Activated CD4-positive, alpha-beta T cell treated with anti-CD3 and anti-CD28 coated beads for 36 hours (primary cell): Measurements from ENCODE around the gene SPECC1L. TPM values are rescaled to one million over a fixed set of nuclear protein-coding genes. Genes with fewer than 3 reads are reported as not detected.
"Not testable (repeated sequence)": the region's sequence is repeated elsewhere in the genome, so short reads cannot be mapped to it uniquely, and the experiment has no call there.

Experiments used
- ATAC-seq: fragments of 200-7000 bp; cut with Tn5 transposase; one replicate; pipeline ENCODE4 v1.10.0; 2021; ENCODE audit warnings: mild to moderate bottlenecking, moderate library complexity
- CTCF ChIA-PET: fragments of 350-600 bp; sonication (Branson Sonifier 250); formaldehyde crosslinking; loops from one replicate; lab custom pipeline; 2021; ENCODE audit warnings: antibody characterized with exemption; lab: Charles Lee
- POLR2A ChIA-PET: fragments of 350-600 bp; sonication (Branson Sonifier 250); formaldehyde crosslinking; loops from one replicate; lab custom pipeline; 2021; ENCODE audit warnings: antibody characterized with exemption, inconsistent platforms; lab: Charles Lee
- DNase-seq: peaks from one replicate; pipeline ENCODE4 v3.0.0-alpha.2; 2020
- H3K27ac Mint-ChIP-seq: one replicate; pipeline ENCODE4 v1.8.0; 2021; ENCODE audit warnings: mixed read lengths
- H3K27me3 Mint-ChIP-seq: one replicate; pipeline ENCODE4 v1.8.0; 2021; ENCODE audit warnings: mixed read lengths
- H3K36me3 Mint-ChIP-seq: one replicate; pipeline ENCODE4 v1.8.0; 2021; ENCODE audit warnings: low read depth, mixed read lengths
- H3K4me1 Mint-ChIP-seq: one replicate; pipeline ENCODE4 v1.8.0; 2021; ENCODE audit warnings: mixed read lengths
- H3K4me3 Mint-ChIP-seq: one replicate; pipeline ENCODE4 v1.8.0; 2021; ENCODE audit warnings: mild to moderate bottlenecking, moderate library complexity, mixed read lengths
- H3K9me3 Mint-ChIP-seq: one replicate; pipeline ENCODE4 v1.8.0; 2021; ENCODE audit warnings: low read depth, mixed read lengths
- intact Hi-C, 2 experiments: fragments of 100-400 bp; cut with DNase I in 1 of 2; cut with micrococcal nuclease in 1 of 2; formaldehyde crosslinking; loops; one replicate each; pipeline versions ENCODE4 v1.14.2 to v1.15.1; 2022 to 2024; cut with DNase I, micrococcal nuclease
- total RNA-seq, 2 experiments: library from RNA; stranded (reverse); gene quantifications; one replicate each; pipeline ENCODE4 v1.2.3, GENCODE V29; 2021

Gene SPECC1L
- total RNA-seq, 2 experiments from 2014 or later, result 31.5 to 38.2 TPM

DNA sequence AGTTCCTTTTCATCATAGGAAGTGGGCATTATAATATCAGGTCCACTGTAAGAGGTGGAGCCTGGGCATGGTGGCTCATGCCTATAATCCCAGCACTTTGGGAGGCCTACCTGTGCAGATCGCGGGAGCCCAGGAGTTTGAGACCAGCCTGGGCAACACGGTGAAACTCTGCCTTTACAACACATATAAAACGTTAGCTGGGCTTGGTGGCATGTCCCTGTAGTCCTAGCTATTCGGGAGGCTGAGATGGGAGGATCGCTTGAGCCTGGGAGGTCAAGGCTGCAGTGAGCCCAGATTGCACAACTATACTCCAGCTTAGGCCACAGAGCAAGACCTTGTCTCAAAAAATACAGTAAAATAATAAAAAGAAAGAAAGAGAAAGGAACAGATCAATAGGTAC is 4.1 kb upstream of the SPECC1L start:
- H3K4me3 Mint-ChIP-seq, DNase-seq, H3K4me1 Mint-ChIP-seq, ATAC-seq, H3K9me3 Mint-ChIP-seq, intact Hi-C loops, CTCF ChIA-PET, H3K27me3 Mint-ChIP-seq, H3K36me3 Mint-ChIP-seq, H3K27ac Mint-ChIP-seq, POLR2A ChIA-PET: not testable (repeated sequence)

DNA sequence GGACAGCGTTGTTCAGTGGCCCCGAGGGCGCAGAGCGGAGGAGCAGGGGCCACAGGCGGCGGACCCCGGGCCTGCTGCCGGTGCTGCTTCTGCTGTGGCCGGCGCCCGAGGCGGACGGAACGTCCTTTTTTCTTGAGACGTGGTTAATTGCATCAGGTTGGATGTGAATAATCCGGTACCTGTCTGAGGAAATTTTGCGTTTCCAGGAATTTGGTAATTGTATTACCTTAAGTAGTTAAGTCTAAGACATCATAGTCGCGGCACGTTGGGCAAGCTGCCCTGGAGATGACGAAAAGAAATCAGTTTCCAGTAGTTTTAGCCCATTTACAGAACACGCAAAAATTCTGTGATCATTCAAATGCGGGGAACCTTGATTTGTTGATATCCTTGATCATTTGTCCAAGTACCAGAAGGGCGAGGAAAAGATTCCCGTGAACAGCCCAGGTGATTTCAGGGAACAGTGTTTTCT is 789 bp downstream of the SPECC1L start:
- Mint-ChIP-seq H3K9me3 (no peaks in the 10 kb centered on the region), H3K27me3 (no peaks in the 10 kb centered on the region), H3K27ac (peak overlapping the region; percentile 74), H3K4me1 (peaks cover 38% of the 10 kb centered on the region), H3K36me3 (peaks cover 7% of the 10 kb centered on the region), H3K4me3 (peak overlapping the region; percentile 78)
- ChIA-PET POLR2A (interaction anchor here (0.6 kb wide), 1 partner anchor 209 kb away, joined by 4 read pairs; no protein-coding TSS in a partner anchor), CTCF (interaction anchor here (0.6 to 2.9 kb wide), 3 partner anchors 14 to 256 kb away, joined by 3 to 9 read pairs (median 3); no protein-coding TSS in a partner anchor)
- ATAC-seq (no peak), DNase-seq (no peak)
- intact Hi-C loops, result loop anchor here (5.0 kb wide), 5 partner anchors 131 to 259 kb away; partner anchors contain the start of genes ADORA2A (in 1 of the 2) and CABIN1 (in 1 of the 2)

- Mint-ChIP-seq H3K36me3 (peaks cover 11% of the 10 kb centered on the region), H3K27ac (peak overlapping the region; percentile 63)
Observed at GRCh38 chr22:24273031-24273430, 2.4 kb downstream of the SPECC1L start.

GRCh38 chr22:24273906-24274305 is 3.3 kb downstream of the SPECC1L start:
- intact Hi-C loops, result loop anchor here (2.0 to 5.0 kb wide), 6 partner anchors 31 to 262 kb away; partner anchors contain the start of genes ADORA2A (in 1 of the 2) and CABIN1 (in 1 of the 2)
- H3K9me3 Mint-ChIP-seq, H3K27me3 Mint-ChIP-seq, POLR2A ChIA-PET, ATAC-seq, H3K4me3 Mint-ChIP-seq, H3K27ac Mint-ChIP-seq, CTCF ChIA-PET, DNase-seq: not testable (repeated sequence)
- Mint-ChIP-seq H3K4me1 (peaks cover 44% of the 10 kb centered on the region), H3K36me3 (peaks cover 11% of the 10 kb centered on the region)

More at GRCh38 chr22:24273031-24273430, 2.4 kb downstream of the SPECC1L start:
- H3K27me3 Mint-ChIP-seq, H3K9me3 Mint-ChIP-seq, DNase-seq: not testable (repeated sequence)
- Mint-ChIP-seq H3K4me1 (peaks cover 41% of the 10 kb centered on the region), H3K4me3 (peak overlapping the region; percentile 78)
- CTCF ChIA-PET, result interaction anchor here (2.9 kb wide), 1 partner anchor 12 kb away, joined by 9 read pairs; no protein-coding TSS in a partner anchor
- POLR2A ChIA-PET, result interaction anchor here (0.6 to 1.1 kb wide), 3 partner anchors 12 to 213 kb away, joined by 3 to 4 read pairs (median 3); no protein-coding TSS in a partner anchor
- intact Hi-C loops, result loop anchor here (2.0 to 5.0 kb wide), 6 partner anchors 32 to 261 kb away; partner anchors contain the start of genes ADORA2A (in 1 of the 2) and CABIN1 (in 1 of the 2)
- peak; percentile 61 for ATAC-seq

DNA sequence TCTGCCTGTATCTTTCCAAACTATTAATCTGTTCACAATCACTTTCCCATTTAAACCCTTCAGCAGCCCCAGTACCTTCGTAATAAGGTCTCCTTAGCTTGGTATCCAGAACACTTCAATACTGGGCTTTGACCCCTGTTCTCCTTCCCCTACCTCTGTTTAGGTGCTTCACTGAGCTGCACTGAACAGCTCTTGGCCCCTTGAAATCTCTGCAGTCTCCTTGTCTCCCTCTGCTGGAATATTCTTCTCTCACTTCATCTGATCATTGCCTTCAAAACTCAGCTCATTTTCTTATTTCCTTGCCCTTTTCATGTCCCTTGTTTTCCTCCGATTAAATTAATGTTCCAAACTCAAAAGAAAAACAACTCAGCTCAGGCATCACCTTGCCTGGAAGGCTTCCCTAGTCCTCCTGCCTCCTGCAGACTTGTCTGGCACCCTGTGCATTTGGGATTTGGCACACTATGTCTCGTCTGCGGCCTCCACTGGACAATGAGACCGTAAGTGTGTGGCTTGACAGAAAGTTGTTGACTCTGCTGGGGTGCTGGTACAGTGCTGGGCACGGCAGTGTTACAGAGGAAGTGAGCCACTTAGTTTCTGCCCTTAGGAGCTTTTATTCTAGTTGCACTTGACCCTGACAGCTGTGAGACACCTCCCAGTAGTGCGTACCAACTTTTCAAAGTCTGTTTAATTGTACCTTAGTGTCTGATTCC is 4.2 kb downstream of the SPECC1L start:
- CTCF ChIA-PET, ATAC-seq, H3K9me3 Mint-ChIP-seq, DNase-seq, H3K27ac Mint-ChIP-seq, H3K27me3 Mint-ChIP-seq, H3K4me3 Mint-ChIP-seq, POLR2A ChIA-PET: not testable (repeated sequence)
- peaks cover 47% of the 10 kb centered on the region for H3K4me1 Mint-ChIP-seq
- H3K36me3 Mint-ChIP-seq, result peaks cover 11% of the 10 kb centered on the region
- intact Hi-C loops, result loop anchor here (5.0 kb wide), 5 partner anchors 127 to 263 kb away; partner anchors contain the start of genes ADORA2A (in 1 of the 2) and CABIN1 (in 1 of the 2)

- H3K27me3 Mint-ChIP-seq, H3K27ac Mint-ChIP-seq, H3K9me3 Mint-ChIP-seq, POLR2A ChIA-PET, H3K4me3 Mint-ChIP-seq, CTCF ChIA-PET, intact Hi-C loops, DNase-seq: not testable (repeated sequence)
- Mint-ChIP-seq H3K4me1 (peaks cover 50% of the 10 kb centered on the region), H3K36me3 (peaks cover 19% of the 10 kb centered on the region)
- ATAC-seq, result peak; percentile 17
Observed at GRCh38 chr22:24280363-24280762, 9.7 kb downstream of the SPECC1L start.

GRCh38 chr22:24282401-24282800 is 11.8 kb downstream of the SPECC1L start:
- H3K9me3 Mint-ChIP-seq, result no peaks in the 10 kb centered on the region
- DNase-seq (no peak), ATAC-seq (no peak)
- peaks cover 13% of the 10 kb centered on the region for H3K36me3 Mint-ChIP-seq
- intact Hi-C loops, result no loop called here
- peaks cover 2% of the 10 kb centered on the region for H3K27me3 Mint-ChIP-seq
- CTCF ChIA-PET, result interaction anchor here (0.6 kb wide), 1 partner anchor 188 kb away, joined by 3 read pairs; no protein-coding TSS in a partner anchor
- H3K4me1 Mint-ChIP-seq, result peaks cover 60% of the 10 kb centered on the region
- POLR2A ChIA-PET, result no interaction called here
- H3K27ac Mint-ChIP-seq, result no peak overlapping the region
- H3K4me3 Mint-ChIP-seq, result no peak overlapping the region

DNA sequence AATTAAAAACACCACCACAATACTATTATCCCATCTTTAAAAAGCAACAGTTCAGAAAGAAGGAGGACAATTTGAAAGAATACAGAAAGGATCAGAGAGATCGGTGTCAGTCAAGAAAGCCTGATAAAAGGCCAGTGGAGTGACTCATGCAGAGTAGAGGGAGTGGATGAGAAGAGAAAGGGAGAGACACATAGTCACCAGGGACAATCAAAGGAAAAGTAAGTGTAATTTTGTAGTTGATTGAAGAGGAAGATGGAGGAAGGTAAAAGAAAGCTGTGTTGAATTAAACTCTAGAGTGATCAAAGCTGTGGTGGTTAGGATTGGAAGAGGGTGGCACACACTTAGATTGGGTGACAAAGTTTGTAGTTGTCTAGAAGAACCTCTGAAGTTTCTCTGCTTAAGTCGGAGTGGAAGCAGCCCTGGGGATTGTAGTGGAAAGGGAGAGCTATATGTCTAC is 14.1 kb downstream of the SPECC1L start:
- Mint-ChIP-seq H3K27me3 (peaks cover 2% of the 10 kb centered on the region), H3K9me3 (no peaks in the 10 kb centered on the region), H3K27ac (peak overlapping the region; percentile 68), H3K4me3 (peak overlapping the region; percentile 1), H3K4me1 (peaks cover 57% of the 10 kb centered on the region), H3K36me3 (peaks cover 13% of the 10 kb centered on the region)
- peak; percentile 42 for DNase-seq
- ATAC-seq, result peak; percentile 79
- POLR2A ChIA-PET, result interaction anchor here (0.6 to 0.9 kb wide), 5 partner anchors 12 to 115 kb away, joined by 3 to 8 read pairs (median 4); partner anchors contain the start of gene SPECC1L
- intact Hi-C loops, result loop anchor here (1.0 kb wide), 2 partner anchors 14 to 21 kb away; partner anchors contain the start of gene SPECC1L (in 2 of the 2)
- CTCF ChIA-PET, result interaction anchor here (0.5 to 2.3 kb wide), 7 partner anchors 13 to 572 kb away, joined by 3 to 9 read pairs (median 4); no protein-coding TSS in a partner anchor

GRCh38 chr22:24285245-24285644 is 14.6 kb downstream of the SPECC1L start:
- CTCF ChIA-PET, result interaction anchor here (0.5 to 2.3 kb wide), 7 partner anchors 13 to 572 kb away, joined by 3 to 9 read pairs (median 4); no protein-coding TSS in a partner anchor
- intact Hi-C loops, result loop anchor here (1.0 kb wide), 2 partner anchors 15 to 20 kb away; partner anchors contain the start of gene SPECC1L (in 2 of the 2)

GRCh38 chr22:24287212-24287611 is 16.6 kb downstream of the SPECC1L start:
- CTCF ChIA-PET, intact Hi-C loops, ATAC-seq, H3K9me3 Mint-ChIP-seq, H3K4me3 Mint-ChIP-seq, POLR2A ChIA-PET, H3K36me3 Mint-ChIP-seq, H3K27me3 Mint-ChIP-seq, H3K27ac Mint-ChIP-seq, DNase-seq: not testable (repeated sequence)
- peaks cover 59% of the 10 kb centered on the region for H3K4me1 Mint-ChIP-seq

More at GRCh38 chr22:24285245-24285644, 14.6 kb downstream of the SPECC1L start:
- Mint-ChIP-seq H3K4me1 (peaks cover 59% of the 10 kb centered on the region), H3K27me3 (peaks cover 2% of the 10 kb centered on the region), H3K27ac (peak overlapping the region; percentile 68), H3K36me3 (peaks cover 13% of the 10 kb centered on the region), H3K9me3 (no peaks in the 10 kb centered on the region), H3K4me3 (peak overlapping the region; percentile 1)
- POLR2A ChIA-PET, result interaction anchor here (0.6 to 0.9 kb wide), 6 partner anchors 12 to 274 kb away, joined by 3 to 8 read pairs (median 4); partner anchors contain the start of gene SPECC1L
- ATAC-seq, result peak; percentile 88
- DNase-seq, result peak; percentile 30

DNA sequence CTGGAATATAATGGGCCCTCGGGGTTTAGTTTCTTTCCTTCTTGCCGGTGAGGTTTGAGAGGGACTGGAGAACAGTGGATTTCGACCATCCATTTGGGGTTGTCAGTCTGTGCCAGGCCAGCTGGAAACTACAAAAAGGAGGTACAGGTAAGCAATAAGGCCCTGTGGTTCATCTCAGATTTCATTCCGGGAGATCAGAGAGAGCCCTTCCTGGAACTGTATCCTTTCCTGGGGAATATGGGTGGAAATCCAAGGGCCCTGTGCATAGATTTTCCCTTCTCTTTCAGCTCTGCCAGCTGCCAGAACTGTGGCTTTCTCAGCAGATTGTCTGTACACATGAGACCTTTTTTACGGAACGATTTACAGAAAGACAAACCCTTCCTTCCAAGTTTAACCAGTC is 17.2 kb downstream of the SPECC1L start:
- intact Hi-C loops, CTCF ChIA-PET, POLR2A ChIA-PET, H3K36me3 Mint-ChIP-seq, ATAC-seq, H3K27ac Mint-ChIP-seq, H3K9me3 Mint-ChIP-seq, H3K27me3 Mint-ChIP-seq, DNase-seq, H3K4me3 Mint-ChIP-seq: not testable (repeated sequence)
- H3K4me1 Mint-ChIP-seq, result peaks cover 55% of the 10 kb centered on the region
